AG04449 (cell line): Measurements from ENCODE around the gene H19.

ENCODE experiments used
- CTCF ChIA-PET: fragments of 350-600 bp; formaldehyde crosslinking; extraction: SDS; loops from one replicate; lab custom pipeline; 2021; ENCODE audit warnings: antibody characterized with exemption; lab: Yijun Ruan, JAX
- POLR2A ChIA-PET: fragments of 400-600, 350-600 bp; formaldehyde crosslinking; extraction: SDS; loops from one replicate; lab custom pipeline; 2020; ENCODE audit warnings: antibody characterized with exemption, inconsistent platforms; lab: Yijun Ruan, JAX
- DNase-seq: peaks from one replicate; pipeline ENCODE4 v3.0.0-alpha.2; 2010; ENCODE audit warnings: low read depth, low spot score
- H3K4me3 ChIP-seq: 2 replicates; pipeline ENCODE4 v1.5.1; 2011; ENCODE audit warnings: low read depth, mild to moderate bottlenecking, control low read depth, low read length
- CTCF ChIP-seq: IDR thresholded peaks from one replicate; pipeline ENCODE4 v1.5.1; 2011; ENCODE audit warnings: mild to moderate bottlenecking, moderate library complexity, low read length, control low read depth, inconsistent platforms; ENCODE audit not compliant: insufficient read depth; ENCODE audit errors: missing control alignments

The H19 gene

DNA sequence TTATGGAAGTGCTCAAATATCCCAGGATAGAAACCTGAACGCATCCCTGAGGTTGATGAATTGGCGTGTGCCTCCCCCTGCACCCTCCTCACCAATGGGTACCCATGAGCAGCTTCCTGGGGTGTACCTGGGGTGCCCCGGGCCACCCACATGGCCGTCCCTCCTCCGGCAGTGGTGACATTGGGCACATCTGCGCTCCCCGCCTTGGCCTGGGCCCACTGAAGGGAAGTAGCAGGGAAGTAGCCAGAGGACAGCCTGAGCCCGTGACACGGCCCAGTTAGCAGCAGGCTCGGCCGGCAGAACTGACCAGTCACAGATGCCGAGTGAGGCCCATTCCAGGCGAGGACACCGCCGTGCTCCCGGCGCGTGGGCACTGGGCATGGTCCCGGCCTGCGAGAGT, 33.8 kb downstream of the H19 start:
- POLR2A ChIA-PET: no interaction called here
- CTCF ChIA-PET: interaction anchor here (1.6 to 8.3 kb wide), 4 partner anchors 12 to 311 kb away, joined by 4 to 91 read pairs (median 8); partner anchors contain the start of gene MRPL23
- no peak for DNase-seq
- H3K4me3 ChIP-seq: no peak overlapping the region
- TF ChIP-seq CTCF: no peak

DNA sequence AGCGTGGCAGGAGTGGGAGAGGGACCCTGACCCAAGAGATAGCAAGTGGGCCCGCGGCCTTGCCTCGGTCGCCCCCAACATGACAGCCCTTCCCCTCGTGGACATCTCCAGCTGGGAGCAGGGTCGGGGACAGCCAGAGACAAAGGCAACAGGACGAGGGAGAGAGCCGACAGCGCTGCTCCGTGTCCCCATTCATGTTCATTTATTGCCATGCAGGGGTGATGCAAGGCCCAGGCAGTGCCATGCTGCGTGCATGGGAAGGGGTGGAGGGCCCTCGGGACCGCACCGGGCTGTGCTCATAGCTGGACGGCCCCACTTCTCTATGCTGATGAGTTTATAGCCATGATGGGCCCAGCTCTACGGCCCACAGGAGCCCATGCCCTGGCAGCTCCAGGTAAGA, 37.9 kb downstream of the H19 start:
- CTCF ChIA-PET: interaction anchor here (0.6 to 2.0 kb wide), 4 partner anchors 191 to 307 kb away, joined by 3 to 6 read pairs (median 4); no protein-coding TSS in a partner anchor

GRCh38 chr11:1958367-1958766, 39.3 kb downstream of the H19 start:
- POLR2A ChIA-PET: no interaction called here
- H3K4me3 ChIP-seq: no peak overlapping the region
- CTCF ChIA-PET: interaction anchor here (0.8 to 2.0 kb wide), 6 partner anchors 8 to 198 kb away, joined by 3 to 8 read pairs (median 4); partner anchors contain the start of gene MRPL23
- no peak for TF ChIP-seq CTCF
- no peak for DNase-seq

More for the DNA sequence above, 37.9 kb downstream of the H19 start:
- H3K4me3 ChIP-seq: no peak overlapping the region
- DNase-seq: no peak
- no peak for TF ChIP-seq CTCF
- POLR2A ChIA-PET: no interaction called here

DNA sequence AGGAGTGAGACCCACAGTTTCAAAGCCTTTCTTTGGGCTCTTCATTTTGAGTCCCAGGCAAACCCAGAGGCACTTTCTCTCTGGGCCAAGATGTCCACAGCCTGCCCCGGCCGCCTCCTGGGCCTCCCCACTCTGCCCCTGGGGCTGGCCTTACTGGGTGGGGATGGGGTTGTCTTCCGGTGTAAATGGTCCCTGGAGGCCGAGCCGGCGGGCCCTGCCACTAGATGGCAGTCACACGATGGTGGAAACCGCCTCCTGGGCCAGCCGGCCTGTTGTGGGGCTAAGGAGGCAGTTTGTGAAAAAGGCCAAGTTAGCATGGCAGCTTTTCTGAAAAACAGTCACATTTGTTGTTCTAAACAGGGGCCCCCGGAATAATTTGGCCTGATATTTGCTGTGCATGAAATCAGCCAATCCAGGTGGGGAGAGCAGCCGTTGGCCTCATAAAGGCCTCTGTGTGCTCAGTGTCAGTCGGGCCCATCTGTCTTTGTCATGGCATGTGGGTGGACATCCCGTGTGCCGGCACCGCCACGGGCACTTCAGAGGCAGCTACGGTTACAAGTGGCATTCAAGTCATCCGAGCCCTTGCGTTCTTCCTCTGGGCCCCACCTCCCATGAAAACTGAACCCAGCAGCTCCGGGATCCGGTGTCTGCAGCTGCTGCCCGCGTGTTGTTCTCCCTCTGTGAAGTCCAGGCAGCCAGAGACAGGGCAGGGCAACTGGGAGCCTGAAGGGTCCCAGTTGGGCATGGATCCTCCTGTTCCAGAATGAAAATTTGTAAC, 44.0 kb downstream of the H19 start:
- no peak for DNase-seq
- ChIA-PET CTCF (interaction anchor here (0.7 to 9.5 kb wide), 20 partner anchors 11 to 301 kb away, joined by 3 to 91 read pairs (median 4); no protein-coding TSS in a partner anchor), POLR2A (no interaction called here)
- no peak for TF ChIP-seq CTCF
- H3K4me3 ChIP-seq: no peak overlapping the region

- DNase-seq: no peak
- TF ChIP-seq CTCF: no peak
- no peak overlapping the region for H3K4me3 ChIP-seq
- CTCF ChIA-PET: interaction anchor here (1.0 to 9.5 kb wide), 11 partner anchors 10 to 300 kb away, joined by 3 to 110 read pairs (median 10); no protein-coding TSS in a partner anchor
- POLR2A ChIA-PET: no interaction called here
Observed at GRCh38 chr11:1952806-1953482, 44.7 kb downstream of the H19 start.

DNA sequence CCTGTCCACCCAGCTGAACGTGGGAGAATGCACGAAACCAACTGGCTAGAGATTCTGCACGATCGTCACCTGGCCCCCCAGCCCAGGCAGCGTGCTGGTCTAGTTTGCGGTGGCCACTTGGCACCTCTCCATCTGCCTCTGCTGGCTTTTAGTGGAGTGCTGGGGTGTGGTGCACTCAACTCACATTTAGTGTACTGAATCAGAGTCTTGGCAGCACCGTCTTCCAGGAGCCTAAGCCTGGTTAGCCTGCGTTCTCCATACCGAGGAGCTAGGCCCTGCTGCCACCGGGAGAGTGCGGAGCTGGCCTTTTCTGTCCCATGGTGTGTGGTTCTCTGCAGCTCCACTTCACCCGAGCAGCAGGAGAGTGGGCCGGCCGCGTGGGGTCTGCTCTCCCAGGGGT, 47.7 kb downstream of the H19 start:
- no peak for DNase-seq
- ChIA-PET CTCF (interaction anchor here (1.1 to 9.5 kb wide), 16 partner anchors 9 to 297 kb away, joined by 3 to 110 read pairs (median 8); partner anchors contain the start of genes H19 and SYT8), POLR2A (no interaction called here)
- H3K4me3 ChIP-seq: no peak overlapping the region
- no peak for TF ChIP-seq CTCF
